Measurements from ENCODE around the gene CHST13. TPM values are rescaled to one million over a fixed set of nuclear protein-coding genes. Genes with fewer than 3 reads are reported as not detected.

Gene CHST13
- total RNA-seq, 2 donors from 2014 or later, result 1.6 to 6.7 TPM

- DNase-seq, result no peak
- Histone ChIP-seq H3K4me3 (ENCODE audit: low read length) (no peak overlapping the region), H3K9ac (ENCODE audit: extremely low read depth, low read length, poor library complexity, severe bottlenecking) (no peak overlapping the region), H3K9me3 (ENCODE audit: control insufficient read depth, low read length) (no peaks in the 10 kb centered on the region), H3K4me1 (ENCODE audit: control insufficient read depth, insufficient read depth, low read length) (no peaks in the 10 kb centered on the region), H3K27ac (ENCODE audit: low read depth, low read length) (no peak overlapping the region), H3K27me3 (ENCODE audit: control insufficient read depth, insufficient read depth, low read length, poor library complexity, severe bottlenecking) (no peaks in the 10 kb centered on the region), H3K36me3 (ENCODE audit: control insufficient read depth, insufficient read depth, low read length) (no peaks in the 10 kb centered on the region)
- Mint-ChIP-seq H3K27ac (no peak overlapping the region), H3K4me1 (no peaks in the 10 kb centered on the region), H3K27me3 (ENCODE audit: insufficient read depth) (no peaks in the 10 kb centered on the region), H3K9me3 (no peaks in the 10 kb centered on the region), H3K4me3 (no peak overlapping the region), H3K36me3 (ENCODE audit: low read depth) (no peaks in the 10 kb centered on the region)
- TF ChIP-seq CTCF (conservative IDR thresholded peaks at IDR 0.05), result no peak
- 83 to 87% methylated on average over 7 of the region's 7 CpGs for WGBS, 2 experiments (ENCODE audit: insufficient coverage in 1 of 2, insufficient read length in 1 of 2)
Measured at GRCh38 chr3:126511291-126511690, 12.7 kb upstream of the CHST13 start.

GRCh38 chr3:126512026-126512425 lies 11.9 kb upstream of the CHST13 start:
- no peaks in the 10 kb centered on the region for H3K36me3 Mint-ChIP-seq (ENCODE audit: low read depth)
- TF ChIP-seq CTCF (conservative IDR thresholded peaks at IDR 0.05), result no peak
- H3K4me3 ChIP-seq (ENCODE audit: low read length), result no peak overlapping the region
- no peaks in the 10 kb centered on the region for H3K27me3 ChIP-seq (ENCODE audit: control insufficient read depth, insufficient read depth, low read length, poor library complexity, severe bottlenecking)
- no peak overlapping the region for H3K27ac ChIP-seq (ENCODE audit: low read depth, low read length)
- H3K9me3 Mint-ChIP-seq, result no peaks in the 10 kb centered on the region
- H3K27me3 Mint-ChIP-seq (ENCODE audit: insufficient read depth), result no peaks in the 10 kb centered on the region
- no peak overlapping the region for H3K4me3 Mint-ChIP-seq
- H3K36me3 ChIP-seq (ENCODE audit: control insufficient read depth, insufficient read depth, low read length), result no peaks in the 10 kb centered on the region
- H3K9ac ChIP-seq (ENCODE audit: extremely low read depth, low read length, poor library complexity, severe bottlenecking), result no peak overlapping the region
- 89 to 92% methylated on average over 5 to 7 of the region's 7 CpGs for WGBS, 2 experiments (ENCODE audit: insufficient coverage in 1 of 2, insufficient read length in 1 of 2)
- H3K9me3 ChIP-seq (ENCODE audit: control insufficient read depth, low read length), result no peaks in the 10 kb centered on the region
- no peak for DNase-seq
- no peaks in the 10 kb centered on the region for H3K4me1 Mint-ChIP-seq
- no peak overlapping the region for H3K27ac Mint-ChIP-seq
- H3K4me1 ChIP-seq (ENCODE audit: control insufficient read depth, insufficient read depth, low read length), result no peaks in the 10 kb centered on the region

- no peak for TF ChIP-seq CTCF (conservative IDR thresholded peaks at IDR 0.05)
- 88 to 89% methylated on average over 9 to 12 of the region's 12 CpGs for WGBS, 2 experiments (ENCODE audit: insufficient coverage in 1 of 2, insufficient read length in 1 of 2)
- Histone ChIP-seq H3K27me3 (ENCODE audit: control insufficient read depth, insufficient read depth, low read length, poor library complexity, severe bottlenecking) (no peaks in the 10 kb centered on the region), H3K9me3 (ENCODE audit: control insufficient read depth, low read length) (no peaks in the 10 kb centered on the region), H3K4me1 (ENCODE audit: control insufficient read depth, insufficient read depth, low read length) (peaks cover under 1% of the 10 kb centered on the region), H3K27ac (ENCODE audit: low read depth, low read length) (no peak overlapping the region), H3K4me3 (ENCODE audit: low read length) (no peak overlapping the region), H3K36me3 (ENCODE audit: control insufficient read depth, insufficient read depth, low read length) (no peaks in the 10 kb centered on the region), H3K9ac (ENCODE audit: extremely low read depth, low read length, poor library complexity, severe bottlenecking) (no peak overlapping the region)
- no peak overlapping the region for H3K4me3 Mint-ChIP-seq
- H3K4me1 Mint-ChIP-seq, result no peaks in the 10 kb centered on the region
- H3K27me3 Mint-ChIP-seq (ENCODE audit: insufficient read depth), result no peaks in the 10 kb centered on the region
- DNase-seq, result no peak
- H3K9me3 Mint-ChIP-seq, result no peaks in the 10 kb centered on the region
- no peaks in the 10 kb centered on the region for H3K36me3 Mint-ChIP-seq (ENCODE audit: low read depth)
- H3K27ac Mint-ChIP-seq, result no peak overlapping the region
Measured at GRCh38 chr3:126512916-126513650, 10.9 kb upstream of the CHST13 start.
